Muscle layer of duodenum (tissue), 2 donors: ENCODE measurements around the gene TNIK.
"Not testable (repeated sequence)": the region's sequence is repeated elsewhere in the genome, so short reads cannot be mapped to it uniquely, and the experiment has no call there.

ENCODE experiments used
- H3K27ac ChIP-seq: one replicate; pipeline ENCODE4 v1.7.0; 2013; ENCODE audit warnings: mild to moderate bottlenecking, low read length
- H3K27me3 ChIP-seq: one replicate; pipeline ENCODE4 v1.7.0; 2013; ENCODE audit warnings: low read depth, mild to moderate bottlenecking, control low read depth, low read length
- H3K36me3 ChIP-seq, 2 donors: one replicate each; pipeline ENCODE4 v1.7.0; 2013; ENCODE audit warnings: low read length in 2 of 2, control low read depth in 1 of 2, mild to moderate bottlenecking in 1 of 2; ENCODE audit not compliant: insufficient read depth in 2 of 2, control insufficient read depth in 1 of 2
- H3K4me1 ChIP-seq, 2 donors: one replicate each; pipeline ENCODE4 v1.7.0; 2013; ENCODE audit warnings: low read length in 2 of 2, mild to moderate bottlenecking in 2 of 2, control low read depth in 1 of 2, moderate library complexity in 1 of 2; ENCODE audit not compliant: insufficient read depth in 2 of 2, control insufficient read depth in 1 of 2
- H3K4me3 ChIP-seq, 2 donors: one replicate each; pipeline ENCODE4 v1.7.0; 2013; ENCODE audit warnings: low read length in 2 of 2, low read depth in 1 of 2, mild to moderate bottlenecking in 1 of 2
- H3K9me3 ChIP-seq, 2 donors: one replicate each; pipeline ENCODE4 v1.7.0; 2013; ENCODE audit warnings: low read length in 2 of 2, control low read depth in 1 of 2, mild to moderate bottlenecking in 1 of 2; ENCODE audit not compliant: control insufficient read depth in 1 of 2
- donor health status: healthy.

The TNIK gene

DNA sequence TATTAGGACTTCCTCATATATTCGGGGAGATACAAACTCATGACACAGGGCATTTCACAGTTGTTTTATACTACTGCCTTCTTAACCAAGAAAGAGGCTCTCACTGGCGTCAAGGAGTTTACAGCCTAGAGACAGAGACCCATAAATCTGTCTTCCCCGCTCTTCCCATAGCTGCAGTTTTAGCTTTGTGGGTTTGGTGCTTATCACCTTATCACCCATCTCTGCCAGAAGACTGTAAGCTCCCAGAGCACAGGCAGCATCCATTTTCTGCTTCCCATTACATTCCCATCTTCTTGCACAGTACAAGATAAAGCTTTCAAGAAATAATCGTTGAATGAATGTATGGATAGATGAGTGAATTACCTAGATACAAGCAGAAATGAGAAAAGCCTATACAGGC, 144.3 kb downstream of the TNIK start:
- no peaks in the 10 kb centered on the region for H3K27me3 ChIP-seq

DNA sequence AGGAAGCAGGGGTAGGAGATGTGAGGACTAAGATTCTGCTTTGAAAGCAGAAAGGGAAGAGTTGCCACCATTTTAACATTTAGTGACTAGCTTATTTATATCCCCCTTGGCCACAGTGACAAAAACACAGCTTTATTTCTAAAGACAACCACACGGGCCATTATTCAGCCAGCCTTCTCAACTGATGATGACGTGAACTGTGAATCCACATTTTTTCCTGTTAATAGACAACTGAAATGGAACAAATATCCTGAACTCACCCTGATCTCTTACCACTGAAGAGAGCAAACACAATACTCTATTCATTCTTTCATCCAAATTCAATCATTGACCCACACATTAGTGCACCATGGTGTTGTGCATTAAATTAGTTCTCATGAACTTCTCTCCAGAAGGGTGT, 145.1 kb downstream of the TNIK start:
- Histone ChIP-seq H3K9me3 (no peaks in the 10 kb centered on the region), H3K4me1 (peaks cover 0 to 5% of the 10 kb centered on the region in 2 donors), H3K27ac (no peak overlapping the region)

More for the DNA sequence above, 144.3 kb downstream of the TNIK start:
- Histone ChIP-seq H3K36me3 (no peaks in the 10 kb centered on the region), H3K4me1 (peaks cover 0 to 13% of the 10 kb centered on the region in 2 donors), H3K9me3 (no peaks in the 10 kb centered on the region), H3K27ac (no peak overlapping the region), H3K4me3 (no peak overlapping the region)

DNA sequence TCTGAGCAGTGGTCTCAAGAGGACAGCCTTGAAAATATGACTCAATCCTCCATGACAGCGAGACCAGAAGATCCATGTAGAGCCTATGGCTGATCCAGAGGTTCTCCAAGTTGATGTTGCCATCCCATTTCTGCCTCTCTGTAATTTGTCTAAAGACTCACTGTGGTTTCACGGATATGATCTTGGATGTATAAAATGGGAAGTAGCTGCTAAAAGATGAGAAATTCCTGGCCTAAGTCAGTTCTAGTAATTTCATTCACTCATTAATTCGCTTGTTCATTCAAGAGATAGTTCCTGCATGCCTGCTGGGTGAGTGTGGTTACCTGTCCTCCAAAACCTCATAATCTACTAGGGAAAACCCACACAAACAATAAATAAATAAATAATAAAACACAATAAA, 145.9 kb downstream of the TNIK start:
- Histone ChIP-seq H3K27ac (no peak overlapping the region), H3K4me3 (no peak overlapping the region), H3K9me3 (no peaks in the 10 kb centered on the region), H3K4me1 (peaks cover 0 to 2% of the 10 kb centered on the region in 2 donors), H3K36me3 (no peaks in the 10 kb centered on the region), H3K27me3 (no peaks in the 10 kb centered on the region)

More for the DNA sequence above, 145.1 kb downstream of the TNIK start:
- Histone ChIP-seq H3K27me3 (no peaks in the 10 kb centered on the region), H3K4me3 (no peak overlapping the region), H3K36me3 (no peaks in the 10 kb centered on the region)

DNA sequence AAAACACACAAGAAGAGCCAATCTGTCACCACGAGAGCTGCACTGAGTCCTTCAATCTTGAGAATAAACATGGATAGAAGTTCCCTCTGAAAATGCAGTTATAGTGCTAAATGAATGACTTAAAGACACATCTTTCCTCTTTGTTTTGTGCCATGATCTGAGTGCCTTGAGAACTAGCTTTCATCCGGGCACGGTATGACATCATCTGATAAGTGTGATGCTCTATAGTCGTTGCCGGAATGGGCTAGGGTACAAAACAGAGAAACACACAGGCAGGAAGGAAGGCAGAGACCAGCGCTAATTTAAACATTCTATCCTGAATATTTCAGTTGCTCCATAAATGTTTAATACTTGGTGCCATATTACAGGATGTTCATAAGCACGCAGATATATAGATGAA, 146.5 kb downstream of the TNIK start:
- H3K4me3 ChIP-seq = no peak overlapping the region
- H3K27me3 ChIP-seq = no peaks in the 10 kb centered on the region
- no peaks in the 10 kb centered on the region for H3K36me3 ChIP-seq
- H3K27ac ChIP-seq = no peak overlapping the region
- peaks cover 0 to 2% of the 10 kb centered on the region in 2 donors for H3K4me1 ChIP-seq
- H3K9me3 ChIP-seq = no peaks in the 10 kb centered on the region

DNA sequence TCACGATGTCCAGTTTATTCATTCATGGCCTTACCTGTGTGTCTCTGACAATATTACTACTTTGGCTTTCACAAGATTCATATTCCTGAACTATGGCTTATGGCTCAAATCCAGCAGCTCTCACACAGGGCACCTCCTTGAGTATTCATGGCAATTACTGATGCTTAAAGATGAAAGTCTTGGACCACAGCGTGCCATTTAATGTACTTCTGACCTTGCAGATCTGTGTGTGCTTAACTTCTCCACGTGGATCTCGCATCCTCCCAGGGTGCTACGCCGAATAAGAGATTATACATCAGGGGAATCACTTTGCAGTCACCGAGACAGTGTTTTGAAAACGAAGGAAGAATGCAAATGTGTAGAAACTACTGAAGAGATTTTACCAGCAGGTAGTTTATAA, 147.5 kb downstream of the TNIK start:
- Histone ChIP-seq H3K36me3 (no peaks in the 10 kb centered on the region), H3K9me3 (no peaks in the 10 kb centered on the region), H3K27me3 (no peaks in the 10 kb centered on the region), H3K27ac (no peak overlapping the region), H3K4me1 (peaks cover 0 to 2% of the 10 kb centered on the region in 2 donors), H3K4me3 (no peak overlapping the region)

DNA sequence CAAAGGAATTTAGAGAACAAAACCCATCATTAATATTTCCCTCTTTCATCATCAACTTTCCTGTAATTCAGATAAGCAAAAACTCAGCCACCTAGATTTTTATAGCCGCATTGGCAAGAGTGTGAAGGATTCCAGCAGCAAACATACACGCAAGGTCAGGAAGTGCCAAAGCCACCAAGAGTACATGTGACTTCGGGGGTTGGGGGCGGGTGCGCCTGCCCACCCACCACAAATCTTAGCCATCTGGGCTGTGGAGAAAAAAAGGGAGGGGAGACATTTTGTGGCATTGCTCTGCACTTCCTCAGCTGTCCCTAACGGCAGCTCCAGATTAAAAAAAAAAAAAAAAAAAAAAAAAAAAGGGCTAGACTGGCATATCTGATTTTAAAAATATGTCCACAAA, 148.4 kb downstream of the TNIK start:
- H3K4me1 ChIP-seq = peaks cover 0 to 5% of the 10 kb centered on the region in 2 donors
- H3K36me3 ChIP-seq = no peaks in the 10 kb centered on the region
- H3K4me3 ChIP-seq = no peak overlapping the region
- no peaks in the 10 kb centered on the region for H3K27me3 ChIP-seq
- no peaks in the 10 kb centered on the region for H3K9me3 ChIP-seq
- H3K27ac ChIP-seq = no peak overlapping the region

DNA sequence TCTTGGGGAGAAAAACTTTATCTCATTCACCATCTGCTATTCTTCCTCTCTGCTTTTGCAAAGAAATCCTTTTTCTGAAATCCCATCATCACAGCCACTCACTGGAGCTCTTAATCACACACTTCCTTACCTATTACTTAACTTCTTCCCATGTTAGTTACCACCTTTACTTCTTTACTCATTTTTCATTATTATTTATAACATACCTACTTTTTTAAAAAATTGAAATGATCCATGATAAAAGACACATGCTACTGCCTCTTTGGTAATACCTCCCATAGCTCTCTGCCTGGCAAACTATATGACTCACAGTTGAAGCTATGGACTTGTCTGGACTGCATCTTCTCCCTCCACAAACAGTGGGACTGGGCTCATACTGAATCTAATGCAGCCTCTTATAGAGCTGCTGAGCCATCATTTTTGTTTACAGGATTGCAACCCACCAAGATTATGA, 150.3 kb downstream of the TNIK start:
- no peaks in the 10 kb centered on the region for H3K36me3 ChIP-seq
- no peak overlapping the region for H3K27ac ChIP-seq
- H3K27me3 ChIP-seq = no peaks in the 10 kb centered on the region
- H3K9me3 ChIP-seq = no peaks in the 10 kb centered on the region
- peaks cover 0 to 5% of the 10 kb centered on the region in 2 donors for H3K4me1 ChIP-seq
- no peak overlapping the region for H3K4me3 ChIP-seq

DNA sequence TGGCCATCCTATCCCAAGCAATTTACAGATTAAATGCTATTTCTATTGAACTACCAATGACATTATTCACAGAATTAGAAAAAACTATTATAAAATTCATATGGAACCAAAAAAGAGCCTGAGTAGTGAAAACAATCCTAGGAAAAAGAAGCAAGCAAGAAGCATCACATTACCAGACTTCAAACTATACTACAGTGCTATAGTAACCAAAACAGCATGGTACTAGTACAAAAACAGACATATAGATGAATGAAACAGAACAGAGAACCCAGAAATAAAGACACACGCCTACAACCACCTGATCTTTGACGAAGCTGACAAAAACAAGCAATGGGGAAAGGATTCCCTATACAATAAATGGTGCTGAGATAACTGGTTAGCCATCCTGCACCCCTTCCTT, 152.2 kb downstream of the TNIK start:
- Histone ChIP-seq H3K9me3 (no peaks in the 10 kb centered on the region), H3K4me1 (peaks cover 0 to 5% of the 10 kb centered on the region in 2 donors), H3K4me3 (no peak overlapping the region), H3K27ac (no peak overlapping the region), H3K27me3 (no peaks in the 10 kb centered on the region), H3K36me3 (no peaks in the 10 kb centered on the region)

DNA sequence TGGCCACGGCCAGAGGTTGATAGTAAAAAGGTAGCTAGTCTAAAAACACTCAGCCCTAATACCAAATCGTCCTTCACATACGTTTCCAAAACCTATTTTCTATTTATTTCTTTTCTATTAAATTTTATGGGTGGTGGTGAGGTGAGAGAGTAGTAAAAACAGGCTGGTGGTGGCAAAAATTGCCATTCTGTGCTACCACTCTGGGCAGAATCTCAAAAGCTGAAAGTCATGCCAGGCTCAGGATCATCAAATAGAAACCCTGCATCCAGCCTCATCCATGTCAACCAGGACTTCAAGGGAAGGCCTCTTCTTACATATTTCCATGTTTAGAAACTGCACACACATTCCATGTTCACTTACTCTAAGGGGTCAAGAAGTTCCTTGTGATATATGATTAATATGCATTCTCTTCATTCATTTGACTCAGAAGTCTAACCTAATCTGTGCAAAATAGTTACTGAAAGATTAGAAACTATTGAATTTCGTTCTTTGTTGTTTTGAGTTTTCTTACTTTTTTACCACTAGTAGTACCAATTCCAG, 153.1 kb downstream of the TNIK start:
- Histone ChIP-seq H3K4me3 (no peak overlapping the region), H3K27ac (peak overlapping the region; percentile 21)

DNA sequence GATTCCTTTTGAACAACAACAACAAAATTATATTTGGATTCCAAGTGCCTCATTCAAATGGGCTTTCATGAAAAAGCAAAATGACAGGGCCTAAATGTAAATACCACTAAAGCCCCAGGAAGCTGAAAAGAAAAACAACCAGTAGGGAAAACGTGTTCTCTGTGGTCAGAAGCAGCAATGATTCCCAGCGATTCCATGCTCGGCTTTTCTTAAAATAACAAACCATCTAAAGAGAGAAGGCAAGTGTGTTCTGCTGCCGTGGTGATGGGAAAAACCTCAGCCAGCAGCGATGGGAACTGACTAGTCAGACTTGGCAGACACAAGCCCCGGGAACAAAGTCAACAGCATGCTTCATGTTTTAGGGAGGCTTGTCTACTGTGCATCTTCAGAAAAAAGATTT, 153.6 kb downstream of the TNIK start:
- Histone ChIP-seq H3K9me3 (no peaks in the 10 kb centered on the region), H3K27ac (peak overlapping the region; percentile 21), H3K36me3 (no peaks in the 10 kb centered on the region), H3K4me1 (peaks cover 0 to 5% of the 10 kb centered on the region in 2 donors), H3K4me3 (peak overlapping the region in 1 of 2 donors; percentile 8), H3K27me3 (no peaks in the 10 kb centered on the region)

More for the DNA sequence above, 153.1 kb downstream of the TNIK start:
- H3K36me3 ChIP-seq = no peaks in the 10 kb centered on the region
- no peaks in the 10 kb centered on the region for H3K9me3 ChIP-seq
- peaks cover 0 to 5% of the 10 kb centered on the region in 2 donors for H3K4me1 ChIP-seq
- H3K27me3 ChIP-seq = no peaks in the 10 kb centered on the region

DNA sequence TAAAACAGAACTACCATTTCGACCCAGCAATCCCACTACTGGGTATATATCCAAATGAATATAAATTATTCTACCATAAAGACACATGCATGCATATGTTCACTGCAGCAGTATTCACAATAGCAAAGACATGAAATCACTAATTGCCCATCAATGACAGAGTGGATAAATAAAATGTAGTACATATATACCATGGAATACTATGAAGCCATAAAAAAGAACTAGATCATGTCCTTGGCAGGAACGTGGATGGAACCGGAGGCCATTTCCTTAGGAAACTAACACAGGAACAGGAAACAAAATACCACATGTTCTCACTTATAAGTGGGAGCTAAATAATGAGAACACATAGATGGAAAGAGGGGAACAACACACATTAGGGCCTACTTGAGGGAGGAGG, 154.4 kb downstream of the TNIK start:
- H3K27me3 ChIP-seq, H3K4me1 ChIP-seq, H3K9me3 ChIP-seq, H3K36me3 ChIP-seq, H3K4me3 ChIP-seq: not testable (repeated sequence)
- H3K27ac ChIP-seq = peak overlapping the region; percentile 21

DNA sequence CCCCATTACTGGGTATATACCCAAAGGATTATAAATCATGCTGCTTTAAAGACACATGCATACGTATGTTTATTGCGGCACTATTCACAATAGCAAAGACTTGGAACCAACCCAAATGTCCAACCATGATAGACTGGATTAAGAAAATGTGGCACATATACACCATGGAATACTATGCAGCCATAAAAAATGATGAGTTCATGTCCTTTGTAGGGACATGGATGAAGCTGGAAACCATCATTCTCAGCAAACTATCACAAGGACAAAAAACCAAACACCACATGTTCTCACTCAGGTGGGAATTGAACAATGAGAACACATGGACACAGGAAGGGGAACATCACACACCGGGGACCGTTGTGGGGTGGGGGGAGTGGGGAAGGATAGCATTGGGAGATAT, 155.7 kb downstream of the TNIK start:
- not testable (repeated sequence) for H3K27me3 ChIP-seq, H3K36me3 ChIP-seq, H3K9me3 ChIP-seq, H3K4me1 ChIP-seq, H3K27ac ChIP-seq, H3K4me3 ChIP-seq
